BE2C (cell line): Measurements from ENCODE around the gene TPSAB1.

ENCODE experiments used
- DNase-seq: peaks from one replicate; pipeline ENCODE4 v3.0.0-alpha.2; 2020
- H3K27me3 ChIP-seq: fragments of 250-450 bp; sonication (Bioruptor Pico); 2 replicates; pipeline ENCODE4 v1.5.1; 2020; ENCODE audit warnings: mild to moderate bottlenecking
- H3K36me3 ChIP-seq: fragments of 250-450 bp; sonication (Bioruptor Pico); 2 replicates; pipeline ENCODE4 v1.5.1; 2020; ENCODE audit warnings: mild to moderate bottlenecking
- H3K4me1 ChIP-seq: fragments of 250-450 bp; sonication (Bioruptor Pico); 2 replicates; pipeline ENCODE4 v1.5.1; 2020
- H3K4me3 ChIP-seq: 2 replicates; pipeline ENCODE4 v1.5.1; 2011; ENCODE audit warnings: low read depth, low read length
- H3K9me3 ChIP-seq: fragments of 250-450 bp; sonication (Bioruptor Pico); 2 replicates; pipeline ENCODE4 v1.5.1; 2020
- CTCF ChIP-seq: IDR thresholded peaks from 2 replicates; pipeline ENCODE4 v1.5.1; 2012; ENCODE audit warnings: mild to moderate bottlenecking, low read depth, low read length

The TPSAB1 gene

GRCh38 chr16:1291576-1291974 is 51.1 kb downstream of the TPSAB1 start:
- Histone ChIP-seq H3K4me1 (no peaks in the 10 kb centered on the region), H3K36me3 (no peaks in the 10 kb centered on the region), H3K4me3 (no peak overlapping the region), H3K9me3 (no peaks in the 10 kb centered on the region), H3K27me3 (peaks cover 84% of the 10 kb centered on the region)
- DNase-seq: no peak
- TF ChIP-seq CTCF: no peak
